Measurements from ENCODE around the gene SLC25A13. TPM values are rescaled to one million over a fixed set of nuclear protein-coding genes. Genes with fewer than 3 reads are reported as not detected.

SLC25A13 gene
- total and polyA plus RNA-seq, 9 of the 15 experiments (the other 6 are each of a cell fraction or from before 2014, with no cell fraction given): 21.4 to 80.2 (median 58.7) TPM

DNA sequence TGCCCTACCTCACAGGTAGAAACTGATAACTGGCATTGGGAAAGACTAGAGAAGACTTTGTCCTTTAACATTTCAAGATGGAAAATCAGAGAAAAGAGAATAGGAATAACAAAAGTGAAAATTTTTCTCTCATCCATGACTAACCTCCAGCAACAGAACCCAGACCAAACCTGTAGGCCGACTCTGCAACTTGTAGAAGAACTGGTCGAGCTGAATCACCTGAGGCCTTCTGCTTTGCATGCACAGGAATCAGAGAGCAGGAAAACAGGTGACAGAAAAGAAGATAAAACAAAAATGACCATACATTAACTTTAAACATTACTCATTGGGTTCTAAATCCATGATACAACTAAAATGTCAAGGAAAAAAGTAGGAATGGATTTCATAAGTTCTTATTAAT is 137.1 kb downstream of the SLC25A13 start (continued):
- TF ChIP-seq ZNF316 (IDR thresholded peaks at IDR 0.05) (no peak), CBX5 (IDR thresholded peaks at IDR 0.05; ENCODE audit: borderline replicate concordance, low read depth) (no peak), SMARCB1 (IDR thresholded peaks at IDR 0.05; ENCODE audit: insufficient read length, low read depth) (no peak)
- TF ChIP-seq, protein P1, sequence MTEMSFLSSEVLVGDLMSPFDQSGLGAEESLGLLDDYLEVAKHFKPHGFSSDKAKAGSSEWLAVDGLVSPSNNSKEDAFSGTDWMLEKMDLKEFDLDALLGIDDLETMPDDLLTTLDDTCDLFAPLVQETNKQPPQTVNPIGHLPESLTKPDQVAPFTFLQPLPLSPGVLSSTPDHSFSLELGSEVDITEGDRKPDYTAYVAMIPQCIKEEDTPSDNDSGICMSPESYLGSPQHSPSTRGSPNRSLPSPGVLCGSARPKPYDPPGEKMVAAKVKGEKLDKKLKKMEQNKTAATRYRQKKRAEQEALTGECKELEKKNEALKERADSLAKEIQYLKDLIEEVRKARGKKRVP (CRISPR knock-in tag; IDR thresholded peaks at IDR 0.05): no peak
- TF ChIP-seq, protein P2, sequence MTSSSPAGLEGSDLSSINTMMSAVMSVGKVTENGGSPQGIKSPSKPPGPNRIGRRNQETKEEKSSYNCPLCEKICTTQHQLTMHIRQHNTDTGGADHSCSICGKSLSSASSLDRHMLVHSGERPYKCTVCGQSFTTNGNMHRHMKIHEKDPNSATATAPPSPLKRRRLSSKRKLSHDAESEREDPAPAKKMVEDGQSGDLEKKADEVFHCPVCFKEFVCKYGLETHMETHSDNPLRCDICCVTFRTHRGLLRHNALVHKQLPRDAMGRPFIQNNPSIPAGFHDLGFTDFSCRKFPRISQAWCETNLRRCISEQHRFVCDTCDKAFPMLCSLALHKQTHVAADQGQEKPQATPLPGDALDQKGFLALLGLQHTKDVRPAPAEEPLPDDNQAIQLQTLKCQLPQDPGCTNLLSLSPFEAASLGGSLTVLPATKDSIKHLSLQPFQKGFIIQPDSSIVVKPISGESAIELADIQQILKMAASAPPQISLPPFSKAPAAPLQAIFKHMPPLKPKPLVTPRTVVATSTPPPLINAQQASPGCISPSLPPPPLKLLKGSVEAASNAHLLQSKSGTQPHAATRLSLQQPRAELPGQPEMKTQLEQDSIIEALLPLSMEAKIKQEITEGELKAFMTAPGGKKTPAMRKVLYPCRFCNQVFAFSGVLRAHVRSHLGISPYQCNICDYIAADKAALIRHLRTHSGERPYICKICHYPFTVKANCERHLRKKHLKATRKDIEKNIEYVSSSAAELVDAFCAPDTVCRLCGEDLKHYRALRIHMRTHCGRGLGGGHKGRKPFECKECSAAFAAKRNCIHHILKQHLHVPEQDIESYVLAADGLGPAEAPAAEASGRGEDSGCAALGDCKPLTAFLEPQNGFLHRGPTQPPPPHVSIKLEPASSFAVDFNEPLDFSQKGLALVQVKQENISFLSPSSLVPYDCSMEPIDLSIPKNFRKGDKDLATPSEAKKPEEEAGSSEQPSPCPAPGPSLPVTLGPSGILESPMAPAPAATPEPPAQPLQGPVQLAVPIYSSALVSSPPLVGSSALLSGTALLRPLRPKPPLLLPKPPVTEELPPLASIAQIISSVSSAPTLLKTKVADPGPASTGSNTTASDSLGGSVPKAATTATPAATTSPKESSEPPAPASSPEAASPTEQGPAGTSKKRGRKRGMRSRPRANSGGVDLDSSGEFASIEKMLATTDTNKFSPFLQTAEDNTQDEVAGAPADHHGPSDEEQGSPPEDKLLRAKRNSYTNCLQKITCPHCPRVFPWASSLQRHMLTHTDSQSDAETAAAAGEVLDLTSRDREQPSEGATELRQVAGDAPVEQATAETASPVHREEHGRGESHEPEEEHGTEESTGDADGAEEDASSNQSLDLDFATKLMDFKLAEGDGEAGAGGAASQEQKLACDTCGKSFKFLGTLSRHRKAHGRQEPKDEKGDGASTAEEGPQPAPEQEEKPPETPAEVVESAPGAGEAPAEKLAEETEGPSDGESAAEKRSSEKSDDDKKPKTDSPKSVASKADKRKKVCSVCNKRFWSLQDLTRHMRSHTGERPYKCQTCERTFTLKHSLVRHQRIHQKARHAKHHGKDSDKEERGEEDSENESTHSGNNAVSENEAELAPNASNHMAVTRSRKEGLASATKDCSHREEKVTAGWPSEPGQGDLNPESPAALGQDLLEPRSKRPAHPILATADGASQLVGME (CRISPR knock-in tag; IDR thresholded peaks at IDR 0.05): no peak

All from K562 (cell line).